HG02981 (cell line): ENCODE measurements around the gene COL18A1.
A peak's percentile ranks its signal among the peaks of the same experiment; 100 is the strongest.
"Not testable (repeated sequence)": the region's sequence is repeated elsewhere in the genome, so short reads cannot be mapped to it uniquely, and the experiment has no call there.

Source experiments
- ATAC-seq: cut with Tn5 transposase; IDR thresholded peaks from one replicate; pipeline ENCODE4 v1.9.1; 2021; ENCODE audit warnings: mild to moderate bottlenecking, moderate library complexity; ENCODE audit not compliant: unreplicated experiment

COL18A1 gene

DNA sequence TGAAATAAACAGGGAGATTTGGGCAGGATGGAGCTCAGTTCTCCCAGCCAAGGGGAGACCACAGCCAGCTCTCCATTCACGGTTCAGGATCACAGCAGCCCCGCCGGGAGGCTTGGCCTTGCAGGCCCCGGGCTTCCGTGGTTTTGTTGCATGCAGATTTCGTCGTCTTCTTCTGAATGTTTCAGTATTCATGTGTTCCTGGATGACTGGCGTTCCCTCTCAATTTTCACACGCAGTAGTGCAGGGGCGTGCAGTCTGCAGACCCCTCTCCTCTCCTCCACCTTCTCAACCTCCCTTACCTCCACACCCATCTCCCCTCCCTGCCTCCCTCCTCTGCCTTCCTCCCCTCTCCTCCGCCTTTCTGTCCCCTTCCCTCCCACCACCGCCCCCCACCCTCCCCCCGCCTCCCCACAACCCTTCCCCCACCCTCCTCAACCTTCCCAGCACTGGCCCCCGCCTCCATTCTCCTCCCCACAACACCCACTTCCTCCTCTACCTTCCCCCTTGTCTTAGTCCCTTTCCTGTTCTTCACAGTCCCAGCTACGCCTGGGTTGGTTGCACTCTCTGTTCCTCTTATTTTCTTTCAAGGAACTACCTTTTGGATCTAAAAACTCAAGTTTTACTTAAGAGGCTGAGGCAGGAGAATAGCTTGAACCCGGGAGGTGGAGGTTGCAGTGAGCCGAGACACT is 145.7 kb downstream of the COL18A1 start:
- no peak for ATAC-seq

DNA sequence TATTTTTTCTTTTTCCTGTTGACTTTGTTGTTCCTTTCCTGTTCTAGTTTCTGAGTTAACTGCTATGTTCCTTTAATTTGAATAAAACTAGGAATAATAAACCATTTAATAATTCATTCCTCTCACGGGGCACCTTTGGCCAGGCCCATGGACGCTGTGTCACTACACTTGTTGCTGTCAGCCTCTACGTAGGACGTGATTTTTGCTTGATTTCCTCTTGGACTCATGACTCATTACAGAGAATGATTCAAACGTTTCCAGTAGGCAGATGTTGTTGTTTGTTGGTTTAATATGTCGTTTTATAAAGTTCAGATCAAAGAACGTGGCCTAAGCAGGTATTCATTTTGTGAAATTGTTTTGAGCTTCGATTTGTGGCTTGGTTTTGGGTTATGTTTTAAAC is 146.4 kb downstream of the COL18A1 start:
- no peak for ATAC-seq

DNA sequence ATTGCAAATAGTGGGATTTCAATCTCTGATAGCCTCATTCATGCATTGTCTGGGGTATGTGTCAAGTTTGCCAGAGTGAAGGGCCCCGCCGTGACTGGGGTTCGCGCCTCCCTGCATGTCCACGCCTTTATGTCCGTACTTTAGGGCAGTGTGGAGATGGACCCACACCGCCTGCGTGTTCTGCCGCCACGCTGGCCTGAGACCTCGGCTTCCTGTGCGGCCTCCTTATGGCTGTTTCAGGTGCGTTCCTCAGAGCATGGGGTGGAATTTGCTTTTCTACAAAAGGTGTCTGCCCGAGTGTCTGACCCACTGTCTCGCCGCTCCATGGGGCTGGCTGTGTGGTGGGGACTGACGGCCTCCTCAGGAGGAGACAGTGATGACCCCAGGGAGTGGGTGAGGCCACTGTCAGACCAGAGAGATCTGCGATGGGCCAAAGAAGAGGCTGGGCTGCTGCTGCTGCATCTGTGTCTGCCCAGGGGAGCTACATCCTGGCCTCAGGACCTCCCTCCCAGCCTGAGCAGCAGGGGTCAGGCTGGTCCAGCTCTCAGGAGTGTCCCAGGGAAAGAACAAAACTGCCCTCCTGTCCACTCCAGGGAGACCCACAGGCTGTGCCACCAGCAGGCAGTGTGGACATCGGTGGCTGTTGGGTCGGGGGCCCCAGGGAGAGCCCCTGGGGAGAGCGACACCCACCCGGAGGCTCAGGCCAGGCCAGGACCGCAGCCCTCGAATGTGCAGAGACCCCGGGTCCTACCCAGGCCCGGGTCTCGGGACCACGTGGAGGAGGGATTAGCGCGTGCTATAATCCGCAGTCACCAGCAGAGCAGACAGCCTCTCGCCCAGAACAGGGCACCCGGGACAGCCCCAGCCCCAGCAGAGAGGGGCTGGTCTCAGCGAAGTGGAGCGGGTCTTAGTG is 147.1 kb downstream of the COL18A1 start:
- ATAC-seq, result no peak

DNA sequence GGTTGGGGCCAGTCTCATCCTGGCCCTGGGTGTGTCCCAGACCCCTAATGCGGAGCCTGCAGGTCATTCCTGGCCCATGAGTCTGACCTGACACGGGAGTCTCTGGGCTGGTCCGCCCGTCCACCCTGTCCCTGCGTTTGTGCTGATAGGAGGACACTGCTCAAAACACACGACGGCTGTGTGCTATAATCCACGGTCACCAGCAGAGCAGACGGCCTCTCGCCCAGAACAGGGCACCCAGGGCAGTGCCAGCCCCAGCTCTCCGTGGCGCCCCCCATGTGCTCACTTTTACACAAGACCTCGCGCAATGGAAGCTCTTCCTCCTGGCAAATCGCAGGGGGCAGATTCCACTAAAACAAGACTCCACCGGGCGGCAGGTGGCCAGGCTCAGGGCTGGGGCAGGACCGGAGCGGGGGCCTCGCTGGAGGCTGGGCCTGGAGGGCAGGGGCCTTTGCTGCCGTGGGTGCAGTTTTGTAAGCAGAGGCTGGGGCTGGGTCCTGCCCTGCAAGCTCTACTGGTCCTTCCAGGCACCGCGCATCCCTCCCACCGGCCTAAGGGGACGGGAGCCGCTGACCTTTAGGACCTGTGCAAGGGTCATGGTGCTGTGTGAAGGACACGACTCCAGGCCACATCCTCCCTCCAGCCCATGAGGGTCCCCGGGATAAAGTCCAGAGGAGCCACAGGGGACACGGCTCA is 147.9 kb downstream of the COL18A1 start:
- no peak for ATAC-seq

DNA sequence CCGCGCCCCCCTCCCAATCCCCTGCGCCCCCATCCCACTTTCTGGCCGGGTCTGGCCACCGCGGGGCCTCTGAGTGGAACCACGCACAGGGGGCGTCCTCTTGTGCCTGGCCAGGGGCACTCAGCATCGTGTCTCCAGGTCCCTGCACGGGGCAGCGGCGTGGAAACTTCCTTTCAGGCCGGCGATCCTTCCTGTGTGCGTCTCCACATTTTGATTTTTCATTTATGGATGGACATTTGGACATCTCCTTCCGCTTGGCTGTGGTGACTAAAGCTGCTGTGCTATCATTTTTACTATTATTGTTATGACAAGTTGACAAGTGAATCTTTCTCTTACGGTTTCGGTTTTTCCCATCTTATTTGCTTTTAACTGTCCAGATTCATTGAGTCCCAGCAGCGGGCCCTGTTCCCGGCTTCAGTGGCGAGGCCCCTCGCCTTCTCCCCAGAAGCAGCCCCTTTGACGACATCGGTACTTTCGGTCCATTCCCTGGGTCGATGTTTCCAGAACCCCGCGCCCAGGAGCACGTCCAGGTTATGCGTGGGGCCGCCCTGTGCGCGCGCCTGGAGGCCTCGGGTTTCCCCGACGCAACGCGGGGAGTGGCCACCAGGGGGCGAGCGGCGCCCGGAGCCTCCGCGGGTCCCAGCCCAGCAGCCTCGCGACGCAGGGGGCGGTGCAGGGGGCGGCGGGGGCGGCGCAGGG is 149.7 kb downstream of the COL18A1 start:
- peak; percentile 44 for ATAC-seq

DNA sequence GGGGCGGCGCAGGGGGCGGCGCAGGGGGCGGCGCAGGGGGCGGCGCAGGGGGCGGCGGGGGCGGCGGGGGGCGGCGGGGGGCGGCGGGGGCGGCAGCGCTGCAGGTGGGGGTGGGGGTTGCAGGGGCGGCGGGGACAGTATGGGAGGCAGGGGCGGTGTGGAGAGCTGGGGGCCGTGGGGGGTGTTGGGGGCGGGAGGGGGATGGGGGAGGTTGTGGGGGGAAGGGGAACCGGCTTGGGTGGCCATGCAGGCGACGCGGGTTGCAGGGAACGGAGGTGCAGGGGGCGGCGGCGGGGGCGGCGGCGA is 150.2 kb downstream of the COL18A1 start:
- ATAC-seq, result no peak

DNA sequence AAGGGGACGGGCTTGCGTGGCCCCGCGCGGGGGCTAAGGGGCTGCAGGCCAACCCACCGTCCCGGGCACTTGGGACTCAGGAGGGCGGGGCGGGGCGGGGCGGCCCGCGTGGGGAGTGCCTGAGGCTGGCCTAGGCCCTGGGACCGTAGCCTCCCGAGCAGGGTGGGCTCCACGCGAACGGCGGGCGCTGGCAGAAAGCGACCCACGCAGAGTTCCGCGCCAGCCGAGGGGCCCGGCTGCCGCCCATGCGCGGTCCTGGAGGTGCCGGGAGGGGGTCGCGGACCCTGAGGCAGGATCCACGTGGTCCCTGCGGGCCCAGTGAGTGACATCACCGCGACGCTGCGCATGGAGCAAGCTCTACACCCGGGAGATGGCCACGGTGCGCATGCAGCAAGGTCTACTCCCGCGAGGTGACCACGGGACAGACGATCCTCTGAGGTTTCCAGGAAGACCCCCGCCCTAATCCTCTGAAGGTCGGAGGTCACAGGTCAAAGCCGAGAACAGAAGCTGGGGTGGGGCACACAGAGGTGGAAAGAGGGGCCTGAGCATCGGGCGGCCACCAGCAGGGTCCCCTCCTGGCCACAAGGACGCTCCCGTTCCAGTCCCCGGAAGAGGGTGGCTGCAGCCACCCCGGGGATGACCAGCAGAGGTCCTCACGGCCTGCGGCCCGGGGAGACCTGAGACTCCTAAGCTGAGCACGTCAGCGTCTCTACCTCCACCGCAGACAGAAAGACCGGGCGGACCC is 150.8 kb downstream of the COL18A1 start:
- no peak for ATAC-seq

DNA sequence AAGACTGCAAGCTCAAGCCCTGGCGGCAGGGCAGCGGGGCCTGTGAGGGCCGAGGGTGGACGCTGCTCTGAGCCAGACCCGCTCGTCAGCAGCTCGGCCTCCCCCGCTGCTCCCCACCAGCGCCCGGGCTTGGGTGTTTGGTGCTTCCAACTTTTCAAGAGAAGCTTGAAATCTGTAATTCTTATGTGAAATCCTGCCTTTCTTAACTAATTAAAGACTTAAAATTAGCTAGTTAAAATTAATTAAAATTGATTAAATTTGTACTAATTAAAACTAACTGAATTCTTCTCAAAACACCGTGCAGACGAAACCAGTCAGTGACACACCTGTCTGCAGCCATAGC is 151.3 kb downstream of the COL18A1 start:
- no peak for ATAC-seq

DNA sequence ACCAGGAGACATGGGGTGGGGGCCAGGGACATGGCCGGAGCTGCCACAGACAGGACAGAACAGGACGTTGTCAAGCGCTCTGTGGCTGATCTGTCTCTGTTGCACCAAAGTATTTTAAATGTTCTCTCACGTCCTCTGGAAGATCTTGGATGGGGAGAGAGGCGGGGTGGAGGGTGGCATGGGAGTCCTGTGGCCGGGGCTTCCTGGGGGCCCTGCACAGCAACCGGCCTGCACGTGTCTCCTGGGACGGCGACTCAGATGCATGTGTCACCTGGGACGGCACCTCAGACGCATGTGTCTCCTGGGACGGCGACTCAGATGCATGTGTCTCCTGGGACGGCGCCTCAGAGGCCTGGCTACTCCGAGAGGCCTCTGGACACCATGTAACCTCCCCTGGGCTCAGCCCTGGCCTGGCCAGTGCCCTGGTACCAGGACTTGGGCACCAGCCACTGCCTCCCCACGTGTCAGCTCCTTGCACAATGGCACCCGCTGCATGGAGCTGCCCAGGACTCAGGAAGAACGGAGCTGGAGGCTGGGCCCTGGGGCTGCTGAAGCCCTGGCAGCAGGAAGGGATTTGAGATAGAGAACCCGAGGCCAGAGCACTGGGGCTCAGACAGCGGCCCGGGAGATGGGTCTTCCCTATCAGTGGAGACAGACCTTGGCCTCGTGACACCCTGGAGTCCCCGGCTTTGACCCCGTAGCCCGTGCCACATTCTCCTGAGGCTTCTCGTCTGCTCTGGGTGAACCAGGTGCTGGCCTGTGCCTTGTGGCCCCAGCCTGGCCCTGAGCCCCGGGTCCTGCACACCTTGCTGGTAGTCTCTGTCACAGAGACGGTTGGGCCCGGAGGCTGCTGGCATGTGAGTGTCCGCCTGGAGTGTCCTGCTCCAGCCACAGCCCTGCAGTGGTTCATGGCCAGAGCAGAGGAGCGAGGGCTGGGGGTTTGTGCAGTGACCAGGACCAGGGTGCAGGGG is 152.0 kb downstream of the COL18A1 start:
- no peak for ATAC-seq

DNA sequence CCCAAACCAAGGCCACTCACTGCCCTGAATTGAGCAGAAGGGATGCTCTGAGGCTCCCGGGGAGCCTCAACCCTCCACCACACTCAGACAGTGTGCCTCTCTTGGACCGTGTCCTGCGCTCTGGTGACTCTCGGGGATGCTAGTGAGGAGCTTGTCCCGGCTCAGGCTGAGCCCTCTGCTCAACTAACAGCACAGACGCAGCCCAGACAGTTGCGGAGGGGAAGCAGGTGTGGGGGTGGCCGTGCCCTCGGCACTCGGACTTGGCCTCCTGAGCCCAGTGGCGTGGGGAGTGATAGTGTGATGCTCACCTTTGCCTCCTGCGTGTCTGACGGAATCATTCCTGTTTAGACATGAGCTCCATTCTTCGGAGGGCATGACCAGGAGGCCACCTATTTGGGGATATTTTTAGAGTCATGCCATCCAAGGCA is 152.7 kb downstream of the COL18A1 start:
- no peak for ATAC-seq

DNA sequence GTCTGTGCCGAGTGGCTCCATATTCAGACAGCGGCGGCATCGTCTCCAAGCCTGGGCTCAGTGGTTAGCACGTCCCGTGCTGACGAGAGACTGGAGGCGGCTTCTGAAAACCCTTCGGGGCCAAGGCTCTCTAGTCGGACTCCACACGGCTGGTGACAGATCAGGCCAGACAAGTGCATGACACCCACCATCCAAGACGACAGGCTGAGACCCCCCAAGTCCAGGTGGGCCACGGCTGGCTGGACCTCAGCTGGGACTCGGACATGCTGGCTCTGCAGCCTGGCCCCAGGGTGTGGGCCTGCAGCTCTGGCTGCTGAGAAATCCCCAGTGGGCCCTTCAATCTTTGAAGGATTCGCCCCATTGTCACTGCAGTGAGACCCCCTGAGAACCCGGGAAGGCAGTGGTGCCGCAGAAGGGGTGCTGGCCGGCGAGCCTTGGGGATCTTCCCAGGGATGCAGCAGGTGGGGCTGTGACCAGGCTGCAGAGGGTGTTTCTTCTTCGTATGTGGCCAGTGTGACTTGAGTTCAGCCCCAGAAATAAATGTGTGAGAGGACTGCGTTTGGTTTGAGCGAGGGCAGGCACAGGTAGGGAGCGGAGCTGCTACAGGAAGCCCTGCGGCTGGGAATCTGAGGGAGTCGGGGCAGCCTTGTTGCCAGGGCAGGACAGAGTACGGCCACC is 153.2 kb downstream of the COL18A1 start:
- no peak for ATAC-seq

DNA sequence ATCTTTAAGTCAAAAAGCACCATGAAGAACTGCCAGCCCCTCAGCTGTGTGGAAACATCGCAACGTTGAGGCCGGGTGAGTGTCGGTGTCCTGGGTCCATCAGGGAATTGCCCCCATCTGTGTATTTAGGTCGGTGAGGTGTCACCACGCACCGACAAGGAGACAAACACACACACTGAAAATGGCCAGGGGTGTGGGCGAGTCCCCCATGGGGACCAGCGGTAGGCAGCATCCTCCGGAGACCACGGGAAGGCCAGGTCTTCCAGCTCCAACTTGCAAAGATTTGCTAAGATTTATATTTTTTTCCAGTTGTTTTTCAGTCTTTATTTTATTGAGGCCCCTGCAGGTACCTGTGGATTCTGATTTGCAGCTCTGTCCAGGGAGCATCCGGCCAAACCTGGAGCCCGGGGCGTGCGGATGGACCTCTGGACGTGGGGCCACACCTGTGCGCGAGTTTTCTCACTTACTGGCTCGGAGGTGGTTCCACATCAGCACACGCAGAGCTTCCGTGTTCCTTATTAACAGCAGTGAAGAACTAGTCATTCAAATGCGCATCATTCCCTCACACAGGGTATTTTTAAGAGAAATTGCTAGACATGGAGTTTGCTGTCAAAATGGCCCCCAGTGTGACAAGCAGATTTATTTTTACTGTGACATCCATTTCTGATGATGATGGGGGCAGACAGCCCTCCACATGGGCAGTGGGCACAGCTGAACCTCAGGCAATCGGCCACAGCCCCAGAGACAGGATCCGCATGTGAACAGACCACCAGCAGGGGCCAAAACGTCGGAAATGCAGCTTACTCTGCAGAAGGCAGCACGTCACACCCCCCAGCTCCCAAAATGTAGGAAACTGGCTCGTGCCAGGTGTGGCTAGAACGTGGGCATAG is 154.5 kb downstream of the COL18A1 start:
- ATAC-seq, result no peak

DNA sequence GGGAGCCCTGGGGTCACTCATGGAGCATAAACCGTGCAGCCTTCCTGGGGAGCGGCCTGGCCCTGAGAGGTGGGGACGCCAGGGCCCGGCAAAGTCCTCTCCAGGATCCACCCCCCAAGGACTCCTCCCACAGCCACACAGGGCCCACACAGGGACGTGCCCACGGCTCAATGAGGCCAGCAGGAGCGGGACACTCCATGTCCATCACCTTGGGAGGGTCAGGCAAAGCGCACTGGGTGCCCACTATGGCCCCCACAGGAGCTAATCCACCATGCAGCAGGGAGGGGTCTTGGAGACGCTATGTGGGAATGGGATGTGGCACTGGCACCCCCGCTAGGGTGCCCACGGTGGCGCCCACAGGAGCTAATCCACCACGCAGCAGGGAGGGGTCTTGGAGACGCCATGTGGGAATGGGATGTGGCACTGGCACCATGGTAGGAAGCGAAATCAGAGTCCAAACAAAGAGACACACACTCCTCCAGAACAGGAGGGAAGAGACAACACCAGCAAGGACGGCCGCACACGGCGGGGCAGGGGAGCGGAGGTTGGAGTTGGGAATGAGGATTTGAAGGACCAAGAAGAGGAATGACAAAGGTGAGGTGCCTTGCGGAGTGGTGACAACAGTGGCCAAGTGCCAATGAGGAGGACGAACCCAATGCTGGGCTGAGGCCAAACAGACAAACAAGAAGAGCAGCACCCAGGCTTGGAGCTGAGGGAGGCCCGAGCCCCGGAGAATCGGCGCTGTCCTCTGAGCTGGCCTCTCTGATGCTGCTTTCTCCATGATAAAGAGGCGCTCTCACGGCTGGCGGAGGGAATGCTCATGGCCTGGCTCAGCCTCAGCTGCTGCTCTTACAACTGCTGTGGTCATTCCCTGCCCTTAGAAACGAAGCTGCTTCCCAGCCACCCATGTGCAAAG is 155.4 kb downstream of the COL18A1 start:
- ATAC-seq, result no peak

DNA sequence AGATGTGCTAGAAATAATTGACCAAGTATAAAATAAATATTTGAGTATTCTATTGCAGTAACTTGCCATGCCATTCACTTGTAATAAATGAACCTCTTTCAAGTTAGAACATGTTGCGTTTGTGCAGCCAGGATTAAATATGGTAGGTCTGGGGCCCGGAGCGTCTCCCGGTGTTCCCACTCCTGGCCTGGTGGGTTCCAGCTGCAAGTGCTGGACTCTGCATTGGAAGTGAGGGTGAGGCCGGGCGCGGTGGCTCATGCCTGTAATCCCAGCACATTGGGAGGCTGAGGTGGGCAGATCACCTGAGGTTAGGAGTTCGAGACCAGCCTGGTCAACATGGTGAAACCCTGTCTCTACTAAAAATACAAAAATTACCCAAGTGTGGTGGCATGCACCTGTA is 156.3 kb downstream of the COL18A1 start:
- not testable (repeated sequence) for ATAC-seq

DNA sequence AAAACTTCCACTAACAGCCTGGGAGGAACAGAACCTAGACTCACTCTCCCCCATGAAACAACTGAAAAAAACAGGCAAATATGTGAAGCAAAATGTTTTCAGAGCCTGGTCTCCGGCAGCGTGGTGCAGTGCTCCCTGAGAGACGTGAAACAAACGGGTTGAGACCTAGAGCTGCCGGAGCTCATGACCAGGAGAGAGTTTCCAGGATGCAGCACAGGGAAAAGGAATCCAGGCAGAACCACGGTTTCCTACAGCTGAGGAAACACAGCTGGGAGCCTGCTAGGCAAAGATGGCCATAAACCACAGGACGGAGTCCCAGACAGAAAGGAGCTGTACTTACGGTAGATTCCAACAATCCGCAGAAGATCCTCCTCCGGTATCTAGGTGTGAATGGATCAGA is 157.4 kb downstream of the COL18A1 start:
- no peak for ATAC-seq

DNA sequence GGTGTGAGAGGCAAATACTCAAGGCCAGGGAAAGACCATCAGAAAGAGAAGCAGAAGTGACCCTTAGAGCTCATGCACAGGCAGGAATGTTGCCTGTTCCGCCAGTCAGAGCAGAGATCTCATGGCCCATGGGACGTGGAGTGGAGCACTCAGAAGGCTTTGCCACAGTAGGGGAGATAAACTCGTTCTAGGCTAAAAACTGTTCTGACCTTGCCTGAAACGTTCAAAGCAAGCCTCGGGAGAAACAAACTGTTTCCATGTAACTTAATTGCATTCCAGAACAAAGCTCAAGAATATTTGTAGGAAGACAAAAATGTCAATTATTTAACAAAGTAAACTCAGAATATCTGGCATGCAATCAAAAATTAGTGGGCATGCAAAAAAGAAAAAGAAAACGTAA is 158.0 kb downstream of the COL18A1 start:
- ATAC-seq, result no peak
